CD4-positive, alpha-beta T cell (primary cell): ENCODE results near the gene TUT1. TPM values are rescaled to one million over a fixed set of nuclear protein-coding genes. Genes with fewer than 3 reads are reported as not detected.
A peak's percentile ranks its signal among the peaks of the same experiment; 100 is the strongest.

Experiments
- ATAC-seq: fragments of 200-7000 bp; cut with Tn5 transposase; one replicate; pipeline ENCODE4 v1.10.0; 2022; ENCODE audit warnings: mild to moderate bottlenecking; ENCODE audit not compliant: poor library complexity
- CTCF ChIA-PET: fragments of 350-600 bp; sonication (Branson Sonifier 250); formaldehyde crosslinking; loops from one replicate; lab custom pipeline; 2021; ENCODE audit warnings: antibody characterized with exemption, inconsistent platforms; lab: Charles Lee
- POLR2A ChIA-PET: fragments of 350-600 bp; sonication (Branson Sonifier 250); formaldehyde crosslinking; loops from one replicate; lab custom pipeline; 2021; ENCODE audit warnings: antibody characterized with exemption, inconsistent platforms; lab: Charles Lee
- DNase-seq, 14 experiments: peaks; one replicate each; pipeline ENCODE4 v3.0.0-alpha.2; 2013 to 2020; ENCODE audit warnings: mixed read lengths in 2 of 14
- H3K27ac ChIP-seq, 2 donors: one replicate each; pipeline versions ENCODE4 v1.5.1 to v1.7.0; 2013; ENCODE audit warnings: low read length in 2 of 2, low read depth in 1 of 2, mild to moderate bottlenecking in 1 of 2
- H3K27me3 ChIP-seq, 2 experiments: 1 replicate in 1 of 2; 2 replicates in 1 of 2; pipeline versions ENCODE4 v1.6.1 to v1.7.0; 2013; ENCODE audit warnings: low read length in 2 of 2, control low read depth in 1 of 2, mild to moderate bottlenecking in 1 of 2, moderate library complexity in 1 of 2; ENCODE audit not compliant: insufficient read depth in 2 of 2, control insufficient read depth in 1 of 2
- H3K36me3 ChIP-seq: one replicate; pipeline ENCODE4 v1.6.1; 2013; ENCODE audit warnings: low read length, control low read depth; ENCODE audit not compliant: insufficient read depth
- H3K4me1 ChIP-seq: one replicate; pipeline ENCODE4 v1.6.1; 2013; ENCODE audit warnings: low read length, control low read depth; ENCODE audit not compliant: insufficient read depth
- H3K4me3 ChIP-seq: one replicate; pipeline ENCODE4 v1.5.1; 2013; ENCODE audit warnings: mild to moderate bottlenecking, low read length, moderate library complexity
- H3K9me3 ChIP-seq, 2 experiments: 1 replicate in 1 of 2; 2 replicates in 1 of 2; pipeline versions ENCODE4 v1.6.1 to v1.7.0; 2013; ENCODE audit warnings: low read length in 2 of 2, mild to moderate bottlenecking in 2 of 2, control low read depth in 1 of 2, moderate library complexity in 1 of 2; ENCODE audit not compliant: control insufficient read depth in 1 of 2, insufficient read depth in 1 of 2
- H3K27ac Mint-ChIP-seq: one replicate; pipeline ENCODE4 v1.8.0; 2020; ENCODE audit warnings: mixed read lengths
- H3K27me3 Mint-ChIP-seq: one replicate; pipeline ENCODE4 v1.8.0; 2021; ENCODE audit warnings: mixed read lengths
- H3K36me3 Mint-ChIP-seq: one replicate; pipeline ENCODE4 v1.8.0; 2021; ENCODE audit warnings: low read depth, mixed read lengths
- H3K4me1 Mint-ChIP-seq: one replicate; pipeline ENCODE4 v1.8.0; 2021; ENCODE audit warnings: low read depth, mixed read lengths
- H3K4me3 Mint-ChIP-seq: one replicate; pipeline ENCODE4 v1.8.0; 2020; ENCODE audit warnings: mild to moderate bottlenecking, mixed read lengths
- H3K9me3 Mint-ChIP-seq: one replicate; pipeline ENCODE4 v1.8.0; 2020; ENCODE audit warnings: mixed read lengths
- CTCF ChIP-seq: fragments of 200-600 bp; IDR thresholded peaks from one replicate; pipeline ENCODE4 v1.8.0; 2022; ENCODE audit warnings: antibody characterized with exemption, mild to moderate bottlenecking
- intact Hi-C, 2 experiments: fragments of 100-400 bp; cut with DNase I in 1 of 2; cut with micrococcal nuclease in 1 of 2; formaldehyde crosslinking; loops; one replicate each; pipeline versions ENCODE4 v1.15.1 to v1.9.0; 2023 to 2025; cut with DNase I, micrococcal nuclease
- microRNA-seq: library from miRNA; unstranded; fragments of <30 nt; microRNA quantifications from one replicate; pipeline ENCODE4 v1.2.0, GENCODE V29; 2021; ENCODE audit warnings: borderline microRNAs expressed, borderline replicate concordance
- total RNA-seq, 174 experiments: library from RNA in 2 of 174; stranded (reverse) in 2 of 174; gene quantifications; one replicate each; pipeline ENCODE4 v1.2.3 and lab custom pipeline; 2021 to 2026

The TUT1 gene
- total RNA-seq, 2 experiments from 2014 or later = 25.5 to 26.2 TPM

DNA sequence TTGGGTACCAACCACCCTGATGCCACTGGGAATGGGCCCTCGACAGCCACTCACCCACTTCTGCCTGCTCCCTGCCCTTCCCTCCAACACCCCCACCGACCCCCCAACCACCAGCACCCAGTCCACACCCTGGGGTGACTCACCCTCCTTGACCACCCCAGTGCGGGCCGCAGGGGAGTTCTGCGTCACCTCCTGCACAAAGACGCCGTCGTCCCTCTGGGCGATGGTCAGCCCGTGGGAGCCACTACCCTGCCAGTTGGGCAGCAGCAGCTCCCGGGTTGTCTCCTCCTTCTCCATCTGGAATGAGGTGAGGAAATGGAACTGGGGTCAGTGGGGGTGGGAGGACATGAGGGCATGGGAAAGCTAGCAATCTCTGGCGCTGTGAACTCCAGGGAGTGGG lies 55.5 kb downstream of the TUT1 start:
- H3K4me1 Mint-ChIP-seq = peaks cover 28% of the 10 kb centered on the region

GRCh38 chr11:62534779-62535545 lies 56.4 kb downstream of the TUT1 start:
- H3K9me3 Mint-ChIP-seq = no peaks in the 10 kb centered on the region
- Histone ChIP-seq H3K9me3 (no peaks in the 10 kb centered on the region), H3K27me3 (no peaks in the 10 kb centered on the region), H3K4me1 (peaks cover 38% of the 10 kb centered on the region), H3K27ac (no peak overlapping the region), H3K36me3 (peaks cover 75% of the 10 kb centered on the region), H3K4me3 (no peak overlapping the region)
- ChIA-PET CTCF (interaction anchor here (0.8 kb wide), 1 partner anchor 110 kb away, joined by 3 read pairs; no protein-coding TSS in a partner anchor), POLR2A (no interaction called here)
- no peak overlapping the region for H3K27ac Mint-ChIP-seq
- DNase-seq (no peak), ATAC-seq (no peak)
- H3K4me1 Mint-ChIP-seq = peaks cover 23% of the 10 kb centered on the region
- no peaks in the 10 kb centered on the region for H3K27me3 Mint-ChIP-seq
- H3K4me3 Mint-ChIP-seq = no peak overlapping the region
- H3K36me3 Mint-ChIP-seq = peaks cover 71% of the 10 kb centered on the region
- intact Hi-C loops = no loop called here
- TF ChIP-seq CTCF = no peak

More for the DNA sequence above, 55.5 kb downstream of the TUT1 start:
- DNase-seq = no peak
- no peaks in the 10 kb centered on the region for H3K27me3 Mint-ChIP-seq
- Histone ChIP-seq H3K27me3 (no peaks in the 10 kb centered on the region), H3K36me3 (peaks cover 68% of the 10 kb centered on the region), H3K9me3 (no peaks in the 10 kb centered on the region), H3K27ac (no peak overlapping the region), H3K4me1 (peaks cover 44% of the 10 kb centered on the region), H3K4me3 (no peak overlapping the region)
- peaks cover 64% of the 10 kb centered on the region for H3K36me3 Mint-ChIP-seq
- ChIA-PET CTCF (no interaction called here), POLR2A (no interaction called here)
- H3K4me3 Mint-ChIP-seq = no peak overlapping the region
- no peak for ATAC-seq
- H3K9me3 Mint-ChIP-seq = no peaks in the 10 kb centered on the region
- intact Hi-C loops = no loop called here
- TF ChIP-seq CTCF = no peak
- H3K27ac Mint-ChIP-seq = no peak overlapping the region

GRCh38 chr11:62532096-62532495 lies 59.2 kb downstream of the TUT1 start:
- CTCF ChIA-PET = no interaction called here
- H3K27ac Mint-ChIP-seq = peak overlapping the region; percentile 49
- H3K9me3 ChIP-seq = no peaks in the 10 kb centered on the region
- no peak overlapping the region for H3K4me3 ChIP-seq
- H3K27me3 Mint-ChIP-seq = no peaks in the 10 kb centered on the region
- no peaks in the 10 kb centered on the region for H3K9me3 Mint-ChIP-seq
- H3K4me1 ChIP-seq = peaks cover 12% of the 10 kb centered on the region
- peaks cover 89% of the 10 kb centered on the region for H3K36me3 Mint-ChIP-seq
- H3K27ac ChIP-seq = no peak overlapping the region
- H3K27me3 ChIP-seq = no peaks in the 10 kb centered on the region
- peaks cover 6% of the 10 kb centered on the region for H3K4me1 Mint-ChIP-seq
- DNase-seq (no peak), ATAC-seq (no peak)
- TF ChIP-seq CTCF = no peak
- no peak overlapping the region for H3K4me3 Mint-ChIP-seq
- H3K36me3 ChIP-seq = peaks cover 96% of the 10 kb centered on the region
- intact Hi-C loops = loop anchor here in 1 of 2 experiments (1.0 kb wide), 1 partner anchor 10 kb away; no protein-coding TSS in a partner anchor
- POLR2A ChIA-PET = no interaction called here

Small RNAs within 50 kb of the gene (microRNA-seq; reads per million reads assigned to microRNA genes)
- gene MIR6747 = 1.0 reads per million

Other genes with a start within 250 kb of the TUT1 start
- gene SCGB1A1, start 172.5 kb downstream of the TUT1 start, total RNA-seq = not detected
- gene AHNAK, start 44.7 kb downstream of the TUT1 start, total RNA-seq = 100 to 1,000 TPM; 320 to 332 TPM
- gene EEF1G, start 17.6 kb downstream of the TUT1 start, total RNA-seq = 1,000 to 10,000 TPM; 2,181 to 2,269 TPM
- 100 to 1,000 TPM; 167 to 172 TPM for gene MTA2, start 10.3 kb upstream of the TUT1 start, total RNA-seq
- gene EML3, start 21.3 kb upstream of the TUT1 start, total RNA-seq = 100 to 1,000 TPM; 142 to 144 TPM
- under 1 TPM; 0.42 to 0.71 TPM for gene ROM1, start 21.7 kb upstream of the TUT1 start, total RNA-seq
- gene B3GAT3, start 30.5 kb upstream of the TUT1 start, total RNA-seq = 10 to 100 TPM; 47.2 to 49.5 TPM
- gene GANAB, start 55.1 kb upstream of the TUT1 start, total RNA-seq = 100 to 1,000 TPM; 181 to 182 TPM
- gene INTS5, start 61.8 kb upstream of the TUT1 start, total RNA-seq = 10 to 100 TPM; 16.3 TPM
- gene C11orf98, start 73.7 kb upstream of the TUT1 start, total RNA-seq = 10 to 100 TPM; 14.3 to 18.5 TPM
- 10 to 100 TPM; 17.8 to 18.8 TPM for gene CSKMT, start 73.8 kb upstream of the TUT1 start, total RNA-seq
- gene UQCC3, start 80.2 kb upstream of the TUT1 start, total RNA-seq = 1 to 10 TPM; 1.5 to 2.3 TPM
- gene LBHD1, start 80.7 kb upstream of the TUT1 start, total RNA-seq = 10 to 100 TPM; 10.4 to 10.5 TPM
- gene UBXN1, start 87.5 kb upstream of the TUT1 start, total RNA-seq = 100 to 1,000 TPM; 196 to 222 TPM
- not detected for gene LRRN4CL, start 98.0 kb upstream of the TUT1 start, total RNA-seq
- gene BSCL2, start 115.9 kb upstream of the TUT1 start, total RNA-seq = 10 to 100 TPM; 17.1 to 20.0 TPM
- not detected for gene GNG3, start 116.2 kb upstream of the TUT1 start, total RNA-seq
- 10 to 100 TPM; 35.2 to 37.6 TPM for gene HNRNPUL2, start 135.9 kb upstream of the TUT1 start, total RNA-seq
- 1 to 10 TPM; 5.2 to 7.0 TPM for gene TTC9C, start 137.0 kb upstream of the TUT1 start, total RNA-seq
- gene ZBTB3, start 162.6 kb upstream of the TUT1 start, total RNA-seq = 1 to 10 TPM; 2.3 to 3.5 TPM
- 10 to 100 TPM; 45.3 to 47.9 TPM for gene POLR2G, start 170.1 kb upstream of the TUT1 start, total RNA-seq
- gene TAF6L, start 179.9 kb upstream of the TUT1 start, total RNA-seq = 10 to 100 TPM; 11.5 to 11.8 TPM
- gene TMEM179B, start 195.9 kb upstream of the TUT1 start, total RNA-seq = 10 to 100 TPM; 34.7 to 37.4 TPM
- gene TMEM223, start 200.5 kb upstream of the TUT1 start, total RNA-seq = 1 to 10 TPM; 6.2 to 8.7 TPM
- gene NXF1, start 213.9 kb upstream of the TUT1 start, total RNA-seq = 100 to 1,000 TPM; 343 to 358 TPM
- 100 to 1,000 TPM in 1 of 2 experiments, 10 to 100 TPM in 1; 93.1 to 104 TPM for gene STX5, start 240.5 kb upstream of the TUT1 start, total RNA-seq
- gene TEX54, start 241.3 kb upstream of the TUT1 start, total RNA-seq = under 1 TPM in 1 of 2 experiments, not detected in 1; 0.59 TPM
- 100 to 1,000 TPM; 289 to 297 TPM for gene WDR74, start 248.1 kb upstream of the TUT1 start, total RNA-seq